ENCODE data around the gene AVP. TPM values are rescaled to one million over a fixed set of nuclear protein-coding genes. Genes with fewer than 3 reads are reported as not detected.

AVP gene, protein sequence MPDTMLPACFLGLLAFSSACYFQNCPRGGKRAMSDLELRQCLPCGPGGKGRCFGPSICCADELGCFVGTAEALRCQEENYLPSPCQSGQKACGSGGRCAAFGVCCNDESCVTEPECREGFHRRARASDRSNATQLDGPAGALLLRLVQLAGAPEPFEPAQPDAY
- total RNA-seq = not detected

GRCh38 chr20:3084283-3084985 is at the start of gene AVP:
TSS of gene AVP (minus strand) at chr20:3084724. CDS start at chr20:3084674, 50 bp downstream.

DNA sequence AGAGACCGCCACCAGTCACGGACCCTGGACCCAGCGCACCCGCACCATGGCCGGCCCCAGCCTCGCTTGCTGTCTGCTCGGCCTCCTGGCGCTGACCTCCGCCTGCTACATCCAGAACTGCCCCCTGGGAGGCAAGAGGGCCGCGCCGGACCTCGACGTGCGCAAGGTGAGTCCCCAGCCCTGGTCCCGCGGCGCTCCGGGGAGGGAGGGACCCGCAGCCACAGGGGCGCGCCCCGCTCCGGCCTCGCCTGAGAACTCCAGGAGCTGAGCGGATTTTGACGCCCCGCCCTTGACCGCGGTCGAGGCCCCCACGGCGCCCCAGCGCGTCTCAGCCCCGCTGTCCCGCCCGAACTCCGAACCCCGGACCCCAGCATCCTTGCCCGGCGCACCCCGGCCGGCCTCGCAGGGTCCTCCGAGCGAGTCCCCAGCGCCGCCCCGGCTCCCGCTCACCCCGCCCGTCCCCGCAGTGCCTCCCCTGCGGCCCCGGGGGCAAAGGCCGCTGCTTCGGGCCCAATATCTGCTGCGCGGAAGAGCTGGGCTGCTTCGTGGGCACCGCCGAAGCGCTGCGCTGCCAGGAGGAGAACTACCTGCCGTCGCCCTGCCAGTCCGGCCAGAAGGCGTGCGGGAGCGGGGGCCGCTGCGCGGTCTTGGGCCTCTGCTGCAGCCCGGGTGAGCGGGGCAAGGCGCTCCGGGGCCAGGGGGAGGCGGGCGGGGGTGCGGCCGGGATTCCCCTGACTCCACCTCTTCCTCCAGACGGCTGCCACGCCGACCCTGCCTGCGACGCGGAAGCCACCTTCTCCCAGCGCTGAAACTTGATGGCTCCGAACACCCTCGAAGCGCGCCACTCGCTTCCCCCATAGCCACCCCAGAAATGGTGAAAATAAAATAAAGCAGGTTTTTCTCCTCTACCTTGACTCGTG is 12.7 kb downstream of the AVP start, which contains the start of gene OXT:
OXT (plus strand) TSS at position 11 of the 920 bp plus-strand sequence; CDS start at position 47, 36 bp downstream.

DNA sequence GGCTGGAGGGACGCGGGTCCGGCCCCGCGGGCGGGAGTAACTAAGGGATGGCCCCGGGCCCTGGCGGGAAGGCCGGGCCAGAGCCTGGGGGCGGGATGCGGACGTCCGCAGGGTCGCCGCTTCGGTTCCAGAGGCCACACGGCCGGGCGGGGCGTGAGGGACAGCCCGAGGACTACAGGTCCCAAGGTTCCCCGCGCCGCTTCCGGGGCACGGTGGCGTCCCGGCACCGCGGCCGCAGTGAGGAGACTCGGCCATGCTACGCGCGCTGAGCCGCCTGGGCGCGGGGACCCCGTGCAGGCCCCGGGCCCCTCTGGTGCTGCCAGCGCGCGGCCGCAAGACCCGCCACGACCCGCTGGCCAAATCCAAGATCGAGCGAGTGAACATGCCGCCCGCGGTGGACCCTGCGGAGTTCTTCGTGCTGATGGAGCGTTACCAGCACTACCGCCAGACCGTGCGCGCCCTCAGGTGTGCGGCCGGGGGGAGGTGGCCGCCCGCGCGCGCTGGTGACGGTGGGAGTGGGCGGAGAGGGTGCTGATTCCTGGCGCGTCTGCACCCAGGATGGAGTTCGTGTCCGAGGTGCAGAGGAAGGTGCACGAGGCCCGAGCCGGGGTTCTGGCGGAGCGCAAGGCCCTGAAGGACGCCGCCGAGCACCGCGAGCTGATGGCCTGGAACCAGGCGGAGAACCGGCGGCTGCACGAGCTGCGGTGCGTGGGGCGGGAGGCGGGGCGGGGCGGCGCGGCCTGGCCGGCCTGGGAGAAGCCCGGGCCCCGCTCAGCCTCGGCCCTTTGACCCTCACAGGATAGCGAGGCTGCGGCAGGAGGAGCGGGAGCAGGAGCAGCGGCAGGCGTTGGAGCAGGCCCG is 38.5 kb downstream of the AVP start, which contains the start of gene MRPS26:
MRPS26 (plus strand) TSS at position 237 of the 861 bp plus-strand sequence; CDS start at position 254, 17 bp downstream.

DNA sequence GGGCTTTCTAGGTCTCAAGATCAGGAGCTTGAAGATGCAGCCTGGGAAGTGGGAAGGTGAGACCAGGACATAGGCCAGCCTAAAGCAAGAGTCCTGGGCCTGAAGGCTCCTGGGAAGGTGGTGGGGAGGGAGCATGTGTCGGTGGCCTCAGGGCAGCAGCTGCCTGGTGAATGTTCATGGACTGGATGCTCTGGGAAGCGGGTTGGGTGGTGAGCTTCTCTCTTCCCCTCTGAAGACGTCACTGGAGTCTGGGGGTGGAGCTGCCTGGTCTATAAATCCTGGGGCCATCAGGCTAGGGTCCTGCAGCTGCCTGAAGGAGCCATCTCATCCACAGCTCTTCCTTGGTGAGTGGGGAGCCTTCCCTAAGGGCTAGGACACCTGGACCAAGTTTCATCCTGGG is 41.2 kb downstream of the AVP start, which contains the start of gene GNRH2:
GNRH2 (plus strand) TSS at position 301 of the 400 bp plus-strand sequence. CDS start 793 bp downstream, outside the sequence.

Other genes starting within 250 kb of the AVP start
- gene PCED1A, start 244.1 kb downstream of the AVP start, total RNA-seq = 32.9 TPM
- 62.6 TPM for gene VPS16, start 244.0 kb downstream of the AVP start, total RNA-seq
- gene PTPRA, start 211.2 kb downstream of the AVP start, total RNA-seq = 117 TPM
- gene GNRH2, start 41.1 kb downstream of the AVP start, total RNA-seq = 2.2 TPM
- 27.5 TPM for gene MRPS26, start 38.7 kb downstream of the AVP start, total RNA-seq
- not detected for gene OXT, start 13.1 kb downstream of the AVP start, total RNA-seq
- 22.8 TPM for gene FASTKD5, start 75.1 kb upstream of the AVP start, total RNA-seq
- gene UBOX5, start 75.1 kb upstream of the AVP start, total RNA-seq = 4.7 TPM
- 18.8 TPM for gene LZTS3, start 88.8 kb upstream of the AVP start, total RNA-seq
- gene DDRGK1, start 120.0 kb upstream of the AVP start, total RNA-seq = 40.4 TPM
- 31.0 TPM for gene ITPA, start 124.8 kb upstream of the AVP start, total RNA-seq
- gene SLC4A11, start 154.5 kb upstream of the AVP start, total RNA-seq = not detected